ENCODE data around the gene COPG2. TPM values are rescaled to one million over a fixed set of nuclear protein-coding genes. Genes with fewer than 3 reads are reported as not detected.

COPG2 gene
- total and polyA plus RNA-seq, 2 of the 8 experiments (the other 6 are each of a cell fraction or from before 2014, with no cell fraction given), result 50.3 to 53.1 TPM

DNA sequence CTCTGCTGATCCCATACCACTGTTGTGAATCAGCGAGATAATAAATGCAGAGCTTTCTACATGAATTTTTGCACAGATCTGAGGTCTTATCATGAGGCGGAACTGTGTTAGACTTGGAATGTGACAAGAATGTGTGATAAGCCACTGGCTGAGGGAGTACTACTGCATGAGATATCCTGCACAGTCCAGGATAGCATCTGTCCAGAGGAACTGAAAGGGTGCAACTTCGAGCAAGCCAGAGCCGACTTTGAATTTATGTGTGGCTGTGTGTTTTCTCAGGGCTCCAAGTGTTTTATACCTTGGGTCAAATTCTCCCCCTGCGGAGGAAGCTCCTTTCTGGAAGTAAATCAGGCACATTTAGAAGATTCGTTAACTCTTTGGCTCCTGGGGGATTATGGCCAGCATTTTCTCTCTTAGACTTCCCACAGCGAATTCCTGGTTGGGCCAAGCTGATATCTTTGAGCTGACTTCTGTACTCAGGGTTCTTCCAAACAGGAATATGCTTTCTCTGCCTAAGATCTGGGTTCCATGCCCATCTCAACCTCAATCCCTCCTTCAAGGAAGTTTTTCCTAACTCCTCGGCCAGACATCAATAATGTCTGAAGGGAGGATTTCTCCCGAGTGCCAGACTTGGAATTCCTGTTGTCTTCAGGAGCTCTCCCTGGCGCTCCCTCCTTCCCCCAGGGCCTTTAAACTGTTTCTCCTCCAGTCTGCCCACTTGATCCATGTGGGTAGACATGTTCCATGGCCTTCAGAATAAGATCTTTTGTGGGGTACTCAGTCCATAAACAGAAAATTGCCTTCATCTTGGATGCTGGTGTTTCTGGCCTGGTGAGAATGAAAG is 179.2 kb downstream of the COPG2 start:
- H3K56ac ChIP-seq (replicated peaks; ENCODE audit: insufficient read length, low read depth, low read length), result no peak overlapping the region
- no peak overlapping the region for H2AFZ ChIP-seq (ENCODE audit: low read length)
- ChIA-PET CTCF (ENCODE audit: partially characterized antibody) (interaction anchor here (0.7 to 4.5 kb wide), 6 partner anchors 9 to 246 kb away, joined by 3 to 19 read pairs (median 4); no protein-coding TSS in a partner anchor), POLR2A (ENCODE audit: partially characterized antibody) (interaction anchor here (1.0 to 2.2 kb wide), 4 partner anchors 11 to 284 kb away, joined by 3 to 8 read pairs (median 3); partner anchors contain the start of gene TMEM209)
- peak overlapping the region; percentile 58; the same call in 1 of the 2 replicates for H2AK5ac ChIP-seq (ENCODE audit: low read depth, low read length)
- H2BK12ac ChIP-seq (ENCODE audit: low read depth, low read length), result no peak overlapping the region
- no peak overlapping the region for H2BK120ac ChIP-seq (replicated peaks; ENCODE audit: low read depth, low read length)
- no peak overlapping the region for H4K91ac ChIP-seq (replicated peaks; ENCODE audit: insufficient read length, low read length)
- H3K18ac ChIP-seq (ENCODE audit: extremely low read depth, low read length), result no peak overlapping the region
- H3K4me2 ChIP-seq (ENCODE audit: insufficient read depth in 1 of 2, low read depth in 2 of 2, low read length in 2 of 2), result peak overlapping the region; percentile 69 to 86
- FAIRE-seq (no peak), DNase-seq (ENCODE audit: low read depth in 1 of 2, low spot score in 2 of 2) (no peak)
- no peak overlapping the region for H2BK20ac ChIP-seq (ENCODE audit: low read length)
- H3K9me3 ChIP-seq (ENCODE audit: insufficient read depth in 2 of 2, low read depth in 1 of 2, low read length in 1 of 2), result peaks cover 0 to 19% of the 10 kb centered on the region in 2 experiments; a peak in 2 of 4 replicates
- no peak overlapping the region for H3K14ac ChIP-seq (ENCODE audit: insufficient read length)
- no peak overlapping the region; a peak in 1 of 7 replicates for H3K9ac ChIP-seq (replicated peaks in 1 of 4; ENCODE audit: extremely low read depth in 1 of 4, low read depth in 3 of 4, low read length in 3 of 4)
- H2BK15ac ChIP-seq (ENCODE audit: low read length), result no peak overlapping the region
- peaks cover 3 to 15% (median 5%) of the 10 kb centered on the region in 4 experiments for H3K4me1 ChIP-seq (replicated peaks in 1 of 4; ENCODE audit: control insufficient read depth in 3 of 4, insufficient read depth in 4 of 4, low read length in 3 of 4)
- no peak overlapping the region for H4K8ac ChIP-seq (ENCODE audit: extremely low read depth, insufficient read depth, low read length)
- peak overlapping the region in 1 of 4 experiments; percentile 67; a peak in 1 of 8 replicates for H3K4me3 ChIP-seq (ENCODE audit: extremely low read depth in 1 of 4, insufficient read depth in 2 of 4, low read depth in 3 of 4, low read length in 4 of 4)
- peaks cover 4% of the 10 kb centered on the region; the same call in 1 of the 2 replicates for H3K79me1 ChIP-seq (ENCODE audit: low read depth, low read length)
- WGBS, 2 experiments (ENCODE audit: extremely low coverage in 1 of 2, insufficient coverage in 1 of 2, insufficient read length in 1 of 2, insufficient replicate concordance in 2 of 2, low coverage in 1 of 2, low lambda C conversion rate in 2 of 2, missing lambda C conversion rate in 1 of 2), result 83% methylated on average over 10 of the region's 10 CpGs; no CpG with 5 or more reads in 1 of the 2 experiments
- no peak overlapping the region for H3K27ac ChIP-seq (ENCODE audit: low read depth, low read length)
- H3K4ac ChIP-seq (replicated peaks; ENCODE audit: insufficient read length, low read depth, low read length), result no peak overlapping the region
- peaks cover 0 to 67% of the 10 kb centered on the region in 2 experiments; a peak in 2 of 4 replicates for H3K79me2 ChIP-seq (ENCODE audit: control insufficient read depth in 1 of 2, insufficient read depth in 2 of 2, low read length in 2 of 2)
- H4K20me1 ChIP-seq (replicated peaks in 1 of 2; ENCODE audit: control insufficient read depth in 1 of 2, insufficient read depth in 2 of 2, low read length in 2 of 2), result peaks cover 3 to 4% of the 10 kb centered on the region in 2 experiments
- H3K36me3 ChIP-seq (ENCODE audit: control insufficient read depth in 2 of 4, insufficient read depth in 4 of 4, low read length in 3 of 4), result peaks cover 0 to 11% (median 2%) of the 10 kb centered on the region in 4 experiments; a peak in 2 of 8 replicates
- H3K23ac ChIP-seq (ENCODE audit: insufficient read length), result no peak overlapping the region
- H3K23me2 ChIP-seq (ENCODE audit: low read depth, low read length), result peaks cover 21% of the 10 kb centered on the region
- no peak overlapping the region for H2BK5ac ChIP-seq (ENCODE audit: low read depth, low read length)
- peak overlapping the region; percentile 18 for H4K5ac ChIP-seq (ENCODE audit: insufficient read length, low read depth, low read length)
- peaks cover 0 to 8% (median 2%) of the 10 kb centered on the region in 4 experiments; a peak in 5 of 7 replicates for H3K27me3 ChIP-seq (replicated peaks in 1 of 4; ENCODE audit: control insufficient read depth in 3 of 4, extremely low read depth in 1 of 4, insufficient read depth in 3 of 4, low read length in 3 of 4)
- TF ChIP-seq SAP30 (IDR thresholded peaks at IDR 0.05; ENCODE audit: insufficient read depth, insufficient replicate concordance, low read length), result no peak
- no peak for TF ChIP-seq CBX8 (IDR thresholded peaks at IDR 0.05; ENCODE audit: borderline replicate concordance, low read depth, low read length)
- TF ChIP-seq ASH2L (IDR thresholded peaks at IDR 0.05; ENCODE audit: low read length), result no peak
- no peak for TF ChIP-seq SIRT6 (IDR thresholded peaks at IDR 0.05; ENCODE audit: low read length)
- TF ChIP-seq CHD2 (IDR thresholded peaks at IDR 0.05; ENCODE audit: low read length), result no peak
- no peak for TF ChIP-seq JUN (IDR thresholded peaks at IDR 0.05; ENCODE audit: low read depth, low read length)
- TF ChIP-seq EP300 (IDR thresholded peaks at IDR 0.05; ENCODE audit: borderline replicate concordance in 1 of 2, low read depth in 2 of 2, low read length in 2 of 2), result no peak
- no peak for TF ChIP-seq TBP (IDR thresholded peaks at IDR 0.05; ENCODE audit: low read depth, low read length)
- no peak for TF ChIP-seq TEAD4 (IDR thresholded peaks at IDR 0.05; ENCODE audit: low read depth, low read length)

Data from H1 (cell line).